GM12864 (cell line): Measurements from ENCODE around the gene SOX6.
"Not testable (repeated sequence)": the region's sequence is repeated elsewhere in the genome, so short reads cannot be mapped to it uniquely, and the experiment has no call there.

Experiments used
- DNase-seq: peaks from one replicate; pipeline ENCODE4 v3.0.0-alpha.2; 2011; ENCODE audit warnings: low read depth
- H3K4me3 ChIP-seq: 2 replicates; pipeline ENCODE4 v1.5.1; 2011; ENCODE audit warnings: mild to moderate bottlenecking, low read depth, low read length, control low read depth
- CTCF ChIP-seq: IDR thresholded peaks from 2 replicates; pipeline ENCODE4 v1.5.1; 2011; ENCODE audit warnings: low read depth, mild to moderate bottlenecking, moderate library complexity, low read length, control low read depth, inconsistent platforms; ENCODE audit errors: missing control alignments

The SOX6 gene

GRCh38 chr11:15927864-15928217 lies 428.5 kb downstream of the SOX6 start:
- no peak for DNase-seq
- TF ChIP-seq CTCF, result no peak
- no peak overlapping the region for H3K4me3 ChIP-seq

- H3K4me3 ChIP-seq, result no peak overlapping the region
- no peak for DNase-seq
- TF ChIP-seq CTCF, result no peak
Observed at GRCh38 chr11:15927196-15927863, 429.0 kb downstream of the SOX6 start.

- no peak for TF ChIP-seq CTCF
- DNase-seq, result no peak
- no peak overlapping the region for H3K4me3 ChIP-seq
Observed at GRCh38 chr11:15926071-15926470, 430.3 kb downstream of the SOX6 start.

- H3K4me3 ChIP-seq, result no peak overlapping the region
- TF ChIP-seq CTCF, result no peak
- no peak for DNase-seq
Observed at GRCh38 chr11:15923183-15923582, 433.2 kb downstream of the SOX6 start.

- DNase-seq, H3K4me3 ChIP-seq: not testable (repeated sequence)
Observed at GRCh38 chr11:15922745-15923144, 433.6 kb downstream of the SOX6 start.

- no peak for TF ChIP-seq CTCF
- no peak for DNase-seq
- no peak overlapping the region for H3K4me3 ChIP-seq
Observed at GRCh38 chr11:15920856-15921629, 435.3 kb downstream of the SOX6 start.

GRCh38 chr11:15918674-15919073 lies 437.7 kb downstream of the SOX6 start:
- H3K4me3 ChIP-seq, result no peak overlapping the region
- DNase-seq, result no peak
- TF ChIP-seq CTCF, result no peak
